NCI-H128 (cell line): ENCODE measurements around the gene EFNA4.

ENCODE experiments used
- DNase-seq: peaks from one replicate; lab custom pipeline; 2025; ENCODE audit not compliant: unreplicated experiment; lab: John Stamatoyannopoulos, UW

The EFNA4 gene

DNA sequence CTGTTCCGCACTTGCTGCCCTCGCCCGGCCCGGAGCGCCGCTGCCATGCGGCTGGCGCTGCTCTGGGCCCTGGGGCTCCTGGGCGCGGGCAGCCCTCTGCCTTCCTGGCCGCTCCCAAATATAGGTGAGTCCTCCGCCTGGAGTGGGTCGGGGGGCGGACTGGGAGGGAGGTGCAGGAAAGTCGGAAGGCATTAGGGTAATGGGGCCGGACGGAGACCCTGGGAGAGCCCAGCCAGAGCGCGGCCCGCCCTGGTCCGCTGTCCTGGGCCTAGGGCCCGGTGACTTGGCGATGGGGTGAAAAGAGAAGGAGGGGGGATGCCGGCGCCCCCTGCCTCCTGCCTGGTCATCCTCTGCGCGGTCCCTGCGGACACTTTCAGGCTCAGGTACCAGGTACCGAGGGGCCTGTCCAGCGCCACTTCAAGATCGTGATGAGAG, 12.2 kb upstream of the EFNA4 start:
- DNase-seq, result no peak

DNA sequence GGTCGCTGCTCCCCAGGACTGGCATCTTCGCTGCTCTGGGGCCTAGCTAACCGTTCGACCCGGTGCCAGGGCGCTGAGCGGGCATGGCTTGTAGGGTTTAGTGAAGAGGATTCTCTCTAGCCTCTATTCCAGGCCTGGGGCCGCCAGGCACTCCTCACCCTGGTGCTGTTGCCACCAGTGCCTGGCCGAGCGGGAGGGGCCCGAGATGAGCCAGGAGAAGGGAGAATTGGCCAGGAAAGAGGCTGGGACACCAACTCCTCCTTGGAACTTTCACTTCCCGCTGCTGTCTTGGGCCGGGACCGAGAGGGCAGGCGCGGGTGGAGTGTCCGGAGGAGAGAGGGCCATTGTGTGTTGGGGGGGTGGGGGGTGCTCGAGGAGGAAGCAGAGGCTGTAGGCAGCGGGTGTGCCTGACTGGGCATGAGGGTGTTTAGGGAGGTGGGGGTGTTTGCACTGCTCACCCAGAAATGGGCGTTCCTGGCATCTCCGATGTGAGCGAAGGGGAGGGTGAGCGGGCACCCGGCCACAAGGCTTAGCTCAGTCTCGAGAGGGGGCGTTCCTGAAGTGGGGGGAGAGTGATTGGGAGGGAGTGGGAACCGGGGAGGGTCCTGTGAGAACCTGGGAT, 11.7 kb upstream of the EFNA4 start:
- DNase-seq, result peak; percentile 34

DNA sequence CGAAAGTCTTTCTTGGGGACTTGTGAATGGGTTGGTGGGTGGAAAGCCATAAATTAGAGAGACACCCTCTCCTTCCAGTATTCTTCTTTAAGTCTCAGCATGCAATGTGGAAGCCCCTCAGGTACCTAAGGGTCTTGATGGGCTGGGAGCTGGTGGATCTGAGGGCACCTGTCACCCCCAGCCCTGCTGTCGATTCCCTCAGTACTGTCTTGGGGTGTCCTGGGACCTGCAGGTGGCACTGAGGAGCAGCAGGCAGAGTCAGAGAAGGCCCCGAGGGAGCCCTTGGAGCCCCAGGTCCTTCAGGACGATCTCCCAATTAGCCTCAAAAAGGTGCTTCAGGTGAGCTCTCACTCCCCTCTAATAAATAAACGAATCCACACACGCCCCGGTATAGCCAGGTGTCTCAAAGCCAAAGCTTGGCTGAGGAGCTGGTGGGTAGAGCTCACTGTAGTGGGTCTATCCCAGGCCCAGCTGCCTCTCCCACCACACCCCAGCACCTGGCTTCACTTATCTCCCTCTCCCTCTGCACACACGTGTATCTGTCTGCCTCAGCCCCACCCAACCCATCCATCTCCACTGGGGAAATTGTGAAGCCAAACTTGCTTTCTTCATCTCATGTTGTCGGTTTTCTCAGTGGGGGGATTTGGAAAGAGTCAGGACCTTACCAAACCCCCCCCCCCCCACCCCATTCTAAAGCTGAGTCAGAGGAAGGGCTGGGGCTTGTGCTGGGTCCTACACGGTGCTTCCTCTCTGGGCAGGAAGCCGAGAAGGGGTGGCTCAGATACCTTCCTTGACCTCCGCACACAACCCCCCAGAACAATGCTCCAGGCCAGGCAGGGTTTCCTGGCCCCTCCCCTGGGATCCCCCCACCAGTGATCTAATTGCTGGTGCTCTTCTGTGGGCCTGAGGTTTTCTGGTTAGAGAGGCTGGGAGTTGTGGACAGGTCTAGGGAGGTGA, 10.8 kb upstream of the EFNA4 start:
- no peak for DNase-seq

DNA sequence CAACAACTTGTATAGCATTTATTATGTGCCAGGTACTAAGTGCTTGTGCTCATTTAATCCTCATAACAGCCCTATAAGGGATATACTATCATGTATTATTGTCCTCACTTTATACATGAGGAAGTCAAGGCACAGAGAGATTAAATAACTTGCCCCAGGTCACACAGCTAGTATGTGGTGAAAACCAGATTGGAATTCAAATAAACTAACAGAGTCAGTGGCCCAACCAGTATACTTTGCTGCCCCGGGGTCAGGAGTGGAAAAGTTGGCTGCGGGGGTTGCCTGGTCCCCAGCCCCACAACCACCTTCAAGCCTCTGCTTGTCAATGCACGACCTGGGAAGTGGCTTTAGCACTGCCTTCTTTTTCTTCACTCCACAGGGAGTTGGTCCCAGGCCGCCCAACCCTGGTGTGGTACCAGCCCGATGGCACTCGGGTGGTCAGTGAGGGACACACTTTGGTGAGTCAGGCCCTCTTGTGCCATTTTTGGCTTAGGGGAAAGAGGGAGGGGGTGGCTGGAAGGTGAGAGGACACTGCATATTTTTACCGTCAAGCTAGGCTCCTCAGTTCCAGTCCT, 9.9 kb upstream of the EFNA4 start:
- no peak for DNase-seq

DNA sequence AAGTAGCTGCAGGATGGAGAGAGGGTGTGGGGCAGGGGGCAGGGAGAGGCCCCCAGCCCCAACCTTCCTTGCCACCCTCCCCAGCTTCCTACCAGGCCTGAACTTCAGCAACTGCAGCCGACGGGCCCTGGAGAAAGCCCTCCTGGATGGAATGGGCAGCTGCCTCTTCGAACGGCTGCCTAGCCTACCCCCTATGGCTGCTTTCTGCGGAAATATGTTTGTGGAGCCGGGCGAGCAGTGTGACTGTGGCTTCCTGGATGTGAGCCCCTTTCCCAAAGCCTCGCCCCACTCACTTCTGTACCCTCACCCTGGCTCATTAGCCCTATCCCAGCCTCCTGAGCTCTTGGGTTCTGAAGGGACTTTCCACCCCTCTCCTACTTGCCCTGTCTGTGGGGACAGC, 6.4 kb upstream of the EFNA4 start:
- no peak for DNase-seq

DNA sequence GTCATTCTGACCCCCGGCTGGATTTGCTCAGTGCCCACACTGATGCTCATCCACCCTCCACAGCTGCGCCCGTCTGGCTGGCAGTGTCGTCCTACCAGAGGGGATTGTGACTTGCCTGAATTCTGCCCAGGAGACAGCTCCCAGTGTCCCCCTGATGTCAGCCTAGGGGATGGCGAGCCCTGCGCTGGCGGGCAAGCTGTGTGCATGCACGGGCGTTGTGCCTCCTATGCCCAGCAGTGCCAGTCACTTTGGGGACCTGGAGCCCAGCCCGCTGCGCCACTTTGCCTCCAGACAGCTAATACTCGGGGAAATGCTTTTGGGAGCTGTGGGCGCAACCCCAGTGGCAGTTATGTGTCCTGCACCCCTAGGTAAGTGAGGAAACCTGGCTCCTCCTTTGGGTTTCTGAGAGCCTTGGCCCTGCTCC, 5.7 kb upstream of the EFNA4 start:
- no peak for DNase-seq

DNA sequence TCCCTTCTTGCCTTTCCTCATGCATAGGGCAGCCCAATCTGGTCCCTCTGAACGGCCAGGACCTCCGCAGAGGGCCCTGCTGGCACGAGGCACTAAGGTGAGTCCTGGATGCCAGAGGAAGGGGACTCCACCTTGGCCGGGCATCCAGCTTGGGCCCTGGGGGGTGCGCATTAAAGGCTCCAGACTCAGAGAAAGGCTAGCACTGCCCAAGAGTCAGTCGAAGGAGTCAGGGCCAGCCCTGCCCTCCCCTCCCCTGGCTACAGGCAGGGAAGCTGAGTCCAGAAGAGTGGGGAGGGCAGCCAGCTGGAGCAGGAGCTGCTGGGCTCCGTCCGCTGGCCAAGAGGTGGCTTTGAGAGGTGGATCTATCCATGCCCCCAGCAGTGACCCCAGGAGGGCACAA, 2.8 kb upstream of the EFNA4 start:
- no peak for DNase-seq

DNA sequence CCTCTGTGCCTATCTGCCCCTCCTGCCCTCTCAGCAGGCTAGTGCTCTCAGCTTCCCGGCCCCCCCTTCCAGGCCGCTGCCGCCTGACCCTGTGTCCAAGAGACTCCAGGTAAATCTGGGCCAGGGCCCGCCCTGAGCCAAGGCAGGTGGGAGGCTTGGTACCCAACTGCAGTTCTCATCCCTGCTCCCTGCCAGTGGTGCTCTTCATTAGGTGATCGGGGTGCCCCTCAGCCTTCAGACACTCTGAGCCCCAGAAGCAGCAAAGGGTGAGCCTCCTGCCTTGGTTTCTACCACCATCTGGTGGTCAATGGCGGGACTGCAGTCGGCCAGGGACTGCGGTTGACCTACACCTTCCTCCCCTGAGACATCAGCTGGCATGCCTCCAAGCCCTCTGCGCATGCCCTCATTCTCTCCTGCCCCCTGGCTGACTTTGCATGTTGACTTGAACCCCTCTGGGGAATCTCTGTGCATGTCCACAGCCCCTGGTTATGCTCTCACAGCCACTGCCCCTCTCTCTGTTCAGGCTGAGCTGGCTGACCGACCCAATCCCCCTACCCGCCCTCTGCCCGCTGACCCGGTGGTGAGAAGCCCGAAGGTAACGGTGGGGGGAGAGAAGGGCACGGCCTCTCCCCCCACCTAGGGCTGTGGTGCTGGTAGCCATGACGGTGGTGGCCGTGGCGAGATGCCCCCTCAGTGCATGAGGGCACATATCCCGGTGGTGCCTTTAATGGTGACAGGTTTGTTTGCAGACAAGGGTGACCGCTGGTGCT, 2.0 kb upstream of the EFNA4 start:
- peak; percentile 95 for DNase-seq

DNA sequence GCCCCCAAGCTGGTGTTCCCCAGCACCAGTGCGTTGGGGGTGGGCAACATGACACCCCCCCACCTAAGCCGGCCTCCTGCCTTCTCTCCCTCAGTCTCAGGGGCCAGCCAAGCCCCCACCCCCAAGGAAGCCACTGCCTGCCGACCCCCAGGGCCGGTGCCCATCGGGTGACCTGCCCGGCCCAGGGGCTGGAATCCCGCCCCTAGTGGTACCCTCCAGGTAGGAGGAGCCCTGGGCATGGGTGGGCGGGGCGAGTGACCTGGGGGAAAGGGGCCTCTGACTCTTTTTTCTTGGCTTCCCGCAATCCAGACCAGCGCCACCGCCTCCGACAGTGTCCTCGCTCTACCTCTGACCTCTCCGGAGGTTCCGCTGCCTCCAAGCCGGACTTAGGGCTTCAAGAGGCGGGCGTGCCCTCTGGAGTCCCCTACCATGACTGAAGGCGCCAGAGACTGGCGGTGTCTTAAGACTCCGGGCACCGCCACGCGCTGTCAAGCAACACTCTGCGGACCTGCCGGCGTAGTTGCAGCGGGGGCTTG, 1.3 kb upstream of the EFNA4 start:
- no peak for DNase-seq

DNA sequence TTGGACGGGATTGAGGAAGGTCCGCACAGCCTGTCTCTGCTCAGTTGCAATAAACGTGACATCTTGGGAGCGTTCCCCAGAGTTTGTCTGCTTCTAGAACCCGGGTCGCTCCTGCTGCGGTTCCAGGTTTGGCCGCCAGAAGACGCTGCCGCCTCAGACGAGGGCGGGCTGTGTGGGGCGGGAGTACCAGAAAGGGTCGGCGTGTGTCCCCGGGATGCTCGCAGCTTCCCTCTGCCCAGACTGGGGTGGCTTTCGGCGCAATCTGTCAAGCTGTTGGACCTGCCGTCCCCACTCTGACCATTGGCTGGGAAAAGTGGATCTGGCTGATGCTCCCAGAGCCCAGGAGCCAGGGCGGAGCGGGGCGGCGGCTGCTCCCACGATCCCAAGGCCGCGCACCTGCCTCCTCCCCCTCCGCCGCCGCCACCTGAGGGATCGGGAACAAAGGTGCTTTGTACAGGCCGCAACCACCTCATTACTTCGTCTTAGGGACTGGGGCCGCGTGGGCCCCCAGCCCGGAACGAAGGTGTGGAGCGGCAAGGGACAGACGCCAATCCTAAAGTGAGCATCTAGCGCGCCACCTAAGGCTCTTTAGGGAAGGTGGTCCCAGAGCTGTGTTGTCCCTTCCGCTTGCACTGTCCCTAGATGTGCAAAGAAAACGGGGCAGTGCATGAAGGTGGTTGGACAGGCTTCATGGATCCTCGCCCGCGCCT, 683 bp upstream of the EFNA4 start:
- peak; percentile 58 for DNase-seq

DNA sequence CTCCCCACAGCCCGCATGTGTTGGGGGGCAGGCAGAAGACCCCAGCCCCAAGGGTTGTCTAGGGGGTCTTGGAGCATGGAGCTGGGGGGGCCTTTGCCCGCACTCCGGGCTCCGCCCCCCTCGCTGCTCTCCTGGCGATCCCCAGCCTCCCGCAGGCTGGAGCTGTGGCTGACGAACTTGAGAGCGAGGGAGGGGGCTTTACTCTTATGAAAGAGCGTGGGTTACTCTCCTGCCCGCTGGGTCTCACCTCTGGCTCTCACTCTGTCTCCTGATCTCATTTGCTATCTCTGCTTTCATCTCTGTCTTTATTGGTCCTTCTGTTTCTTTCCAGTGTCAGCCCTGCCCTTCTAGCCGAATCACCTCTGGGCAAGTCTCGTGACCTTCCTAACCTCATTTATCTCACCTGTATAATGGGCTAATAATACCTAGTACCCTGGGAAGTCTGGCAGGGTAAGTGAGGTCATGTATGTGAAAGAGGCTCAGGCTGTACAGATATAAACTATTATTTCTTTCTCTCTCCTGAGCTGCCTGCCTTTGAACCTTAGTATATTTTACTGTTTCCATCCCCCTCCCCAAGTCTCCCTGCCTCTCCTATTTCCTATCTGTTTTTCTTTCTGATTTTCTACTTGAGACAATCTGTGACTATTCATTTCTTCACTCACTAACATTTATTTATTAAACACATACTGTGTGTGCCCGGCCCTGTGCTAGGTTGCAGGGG, 731 bp downstream of the EFNA4 start:
- DNase-seq, result peak; percentile 50

DNA sequence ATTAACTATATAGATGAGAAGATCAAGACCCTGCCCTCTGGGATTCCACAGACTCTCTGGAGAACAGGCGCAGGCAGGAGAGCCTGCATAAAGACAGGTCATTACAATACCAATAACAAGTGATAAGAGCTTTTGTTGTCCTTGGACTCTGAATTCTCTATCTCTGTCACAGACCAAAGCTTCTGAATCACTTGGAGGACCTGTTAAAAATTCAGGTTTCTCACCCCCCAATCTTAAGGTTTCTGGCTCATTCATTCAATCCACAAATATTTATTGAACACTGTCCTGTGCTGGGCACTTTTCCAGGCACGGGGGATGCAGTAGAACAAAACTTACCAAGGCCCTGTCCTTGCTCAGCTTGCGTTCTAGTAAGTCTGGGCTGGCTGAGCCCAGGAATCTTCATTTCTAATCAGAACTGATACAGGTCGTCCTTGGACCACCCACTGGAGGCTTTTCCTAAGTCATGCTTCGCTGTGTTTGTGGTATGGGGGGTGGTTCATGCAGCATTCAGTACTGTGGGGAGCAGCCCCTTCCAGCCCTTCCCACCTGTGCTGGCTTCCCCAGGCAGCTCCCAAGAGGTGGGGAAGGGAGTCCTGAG, 1.4 kb downstream of the EFNA4 start:
- no peak for DNase-seq

DNA sequence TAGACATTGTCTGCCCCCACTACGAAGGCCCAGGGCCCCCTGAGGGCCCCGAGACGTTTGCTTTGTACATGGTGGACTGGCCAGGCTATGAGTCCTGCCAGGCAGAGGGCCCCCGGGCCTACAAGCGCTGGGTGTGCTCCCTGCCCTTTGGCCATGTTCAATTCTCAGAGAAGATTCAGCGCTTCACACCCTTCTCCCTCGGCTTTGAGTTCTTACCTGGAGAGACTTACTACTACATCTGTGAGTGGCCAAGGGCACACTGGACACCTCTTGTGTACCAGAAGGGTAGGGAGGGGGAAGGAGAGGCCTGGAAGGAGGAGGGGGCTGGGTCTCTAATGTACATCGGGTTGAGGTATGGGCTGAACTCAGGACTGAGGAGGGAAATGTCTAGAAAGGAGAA, 3.2 kb downstream of the EFNA4 start:
- DNase-seq, result no peak

DNA sequence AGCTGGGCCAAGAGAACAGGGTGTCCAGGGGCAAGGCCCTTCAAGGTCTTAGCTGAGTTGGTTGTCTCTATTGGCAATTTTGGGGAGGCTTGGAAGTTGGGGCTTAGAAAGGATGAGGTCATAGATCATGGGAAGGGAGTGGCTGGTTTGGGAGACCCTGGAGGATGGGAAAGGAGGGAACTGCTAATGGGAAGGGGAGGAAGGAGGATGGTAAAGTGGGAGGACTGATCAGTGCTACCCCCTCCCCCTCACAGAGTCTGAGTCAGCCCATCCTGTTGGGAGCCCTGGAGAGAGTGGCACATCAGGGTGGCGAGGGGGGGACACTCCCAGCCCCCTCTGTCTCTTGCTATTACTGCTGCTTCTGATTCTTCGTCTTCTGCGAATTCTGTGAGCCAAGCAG, 5.1 kb downstream of the EFNA4 start:
- no peak for DNase-seq

DNA sequence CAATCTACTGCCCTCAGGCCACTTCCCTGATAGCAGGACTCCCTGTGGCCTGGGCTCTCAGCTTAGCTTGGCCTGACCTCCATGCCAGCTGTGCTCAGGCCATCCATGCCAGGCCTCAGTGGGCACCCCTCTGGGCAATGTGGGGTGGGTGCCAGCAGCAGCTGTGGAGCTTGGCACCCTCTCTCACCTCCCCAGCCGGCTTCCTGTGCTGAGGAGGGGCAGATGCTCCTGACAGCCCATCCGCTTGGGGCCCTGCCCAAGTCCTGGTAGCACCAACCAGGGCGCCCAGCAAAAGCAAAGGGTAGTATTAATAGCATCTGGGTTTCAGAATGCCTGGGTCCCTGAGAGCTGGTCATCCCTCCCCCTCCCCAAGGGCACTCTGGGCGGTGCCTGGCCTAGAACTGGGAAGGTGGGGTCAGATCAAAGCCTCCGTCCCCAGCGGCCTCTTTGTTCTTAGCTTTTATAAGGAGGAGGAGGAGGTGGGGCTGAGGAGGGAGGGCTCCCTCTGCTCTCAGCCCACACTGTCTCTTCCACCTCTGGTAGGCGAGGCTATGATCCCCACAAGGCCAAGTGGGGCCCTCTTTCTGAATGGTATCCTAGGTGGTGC, 6.1 kb downstream of the EFNA4 start:
- no peak for DNase-seq

DNA sequence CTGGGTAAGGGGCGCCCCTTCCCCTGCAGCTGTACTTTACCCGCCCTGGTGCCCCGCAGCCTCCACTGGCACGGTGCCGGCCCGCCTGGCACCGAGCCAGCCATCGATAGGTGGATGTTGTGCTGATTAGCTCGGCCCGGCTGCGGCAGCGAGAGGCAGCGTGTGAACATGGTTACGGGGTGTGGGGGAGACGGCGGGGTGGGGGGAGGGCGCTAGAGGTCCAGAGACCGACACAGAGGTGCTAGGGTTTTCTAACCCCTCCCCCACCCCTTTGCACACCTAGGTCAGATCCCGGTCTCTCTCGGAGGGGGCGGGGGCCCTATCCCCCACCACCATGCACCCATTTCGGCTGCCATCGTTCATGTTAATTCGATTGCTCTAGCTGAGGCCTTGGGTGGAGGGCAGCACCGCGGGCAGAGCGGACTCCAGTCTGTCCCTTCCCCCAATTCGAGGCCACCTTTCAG, 6.7 kb downstream of the EFNA4 start:
- peak; percentile 48 for DNase-seq

DNA sequence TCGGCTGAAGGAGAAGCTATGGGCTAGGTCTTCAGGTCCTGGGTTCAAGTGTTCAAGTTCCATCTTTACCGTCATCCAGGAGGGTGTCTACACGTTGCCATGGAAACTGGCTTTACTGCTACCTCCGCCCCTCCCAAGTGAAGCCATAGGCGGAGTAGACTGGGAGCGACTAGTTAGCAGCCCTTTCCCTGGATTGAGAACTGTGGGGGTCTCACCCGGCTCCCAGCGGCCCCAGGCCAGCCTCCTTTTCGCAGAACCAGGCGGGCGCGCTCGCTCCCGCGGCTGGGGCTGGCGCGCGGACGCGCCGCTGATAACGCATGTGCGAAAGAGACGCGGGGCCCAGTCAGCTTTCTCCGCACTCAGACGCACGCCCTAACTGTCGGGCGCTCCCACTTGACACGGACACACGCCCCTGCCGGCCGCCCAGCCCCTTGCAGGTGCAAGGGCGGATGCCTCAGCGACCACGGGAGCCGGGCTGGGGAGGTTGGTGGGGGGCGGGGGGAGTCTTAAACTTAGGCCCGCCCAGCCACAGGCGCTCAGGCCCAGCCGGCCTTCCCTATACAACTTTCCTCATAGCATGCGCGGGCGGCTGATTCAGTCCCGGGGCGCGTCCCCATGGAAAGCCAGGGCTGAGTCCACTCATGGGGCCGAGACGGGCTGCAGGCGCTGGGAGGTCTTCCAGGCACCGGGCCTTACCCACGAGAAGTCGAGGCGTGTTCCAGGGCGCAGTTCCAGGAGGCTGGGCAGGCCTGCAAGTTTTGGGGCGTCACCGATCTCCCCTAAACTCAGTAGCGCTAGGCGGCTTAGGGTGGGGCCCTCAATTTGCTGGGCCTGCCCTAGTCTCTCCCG, 7.4 kb downstream of the EFNA4 start:
- peak; percentile 78 for DNase-seq

DNA sequence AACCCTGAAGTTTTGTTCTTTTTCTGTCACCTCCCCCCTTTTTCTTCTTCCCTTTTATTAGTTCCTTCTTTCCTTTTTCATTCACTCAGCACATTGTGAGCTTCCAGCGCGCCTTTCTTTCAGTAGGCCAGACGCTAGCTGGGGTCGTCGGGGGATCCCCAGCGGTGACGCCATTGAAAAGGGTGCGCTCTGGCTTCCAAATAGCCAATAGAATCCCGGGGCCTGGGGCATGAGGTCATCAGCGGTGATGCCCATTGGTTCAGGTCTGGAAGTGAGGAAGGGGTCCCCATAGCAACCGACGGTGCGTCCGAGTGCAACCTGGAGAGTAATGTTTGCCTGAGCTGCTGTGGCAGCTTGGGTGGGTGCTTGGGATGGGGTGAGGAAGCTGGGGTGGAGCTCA, 8.2 kb downstream of the EFNA4 start:
- DNase-seq, result no peak
